HG03439 (cell line): ENCODE results near the gene SORBS2.

ENCODE experiments used
- ATAC-seq: cut with Tn5 transposase; IDR thresholded peaks from one replicate; pipeline ENCODE4 v1.9.1; 2021; ENCODE audit warnings: mild to moderate bottlenecking, moderate library complexity; ENCODE audit not compliant: unreplicated experiment

SORBS2 gene

DNA sequence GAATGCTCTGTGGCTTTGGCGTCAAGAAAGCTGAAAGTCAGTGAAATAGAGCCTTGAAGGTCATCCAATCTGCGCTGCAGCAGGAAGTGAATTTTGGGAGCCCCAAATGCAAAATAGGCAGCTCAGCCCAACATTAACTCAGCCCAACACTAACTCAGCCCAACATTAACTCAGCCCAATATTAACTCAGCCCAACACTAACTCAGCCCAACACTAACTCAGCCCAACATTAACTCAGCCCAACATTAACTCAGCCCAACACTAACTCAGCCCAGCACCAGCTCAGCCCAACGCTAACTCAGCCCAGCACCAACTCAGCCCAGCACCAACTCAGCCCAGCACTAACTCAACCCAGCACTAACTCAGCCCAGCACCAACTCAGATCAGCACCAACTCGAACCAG, 71.5 kb downstream of the SORBS2 start:
- ATAC-seq, result no peak

DNA sequence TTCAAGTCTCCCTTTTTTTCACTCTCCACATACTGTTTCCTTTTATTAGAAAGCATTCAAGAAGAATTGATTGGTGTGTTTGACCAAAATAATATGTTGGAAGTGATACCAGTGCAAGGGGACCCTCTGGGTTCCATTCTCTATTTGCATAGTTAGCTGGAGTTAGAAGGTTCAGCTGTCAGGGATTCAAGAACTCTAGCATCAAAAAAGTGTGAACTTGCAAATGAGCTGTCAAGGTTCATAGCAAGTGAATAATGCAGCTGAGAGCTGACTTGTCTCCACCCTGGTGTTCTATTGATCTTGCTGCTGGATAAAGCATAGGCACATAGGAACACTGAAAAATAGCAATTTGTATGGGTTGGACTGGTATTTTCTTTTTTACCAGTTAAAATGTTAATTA, 73.2 kb downstream of the SORBS2 start:
- ATAC-seq, result no peak

DNA sequence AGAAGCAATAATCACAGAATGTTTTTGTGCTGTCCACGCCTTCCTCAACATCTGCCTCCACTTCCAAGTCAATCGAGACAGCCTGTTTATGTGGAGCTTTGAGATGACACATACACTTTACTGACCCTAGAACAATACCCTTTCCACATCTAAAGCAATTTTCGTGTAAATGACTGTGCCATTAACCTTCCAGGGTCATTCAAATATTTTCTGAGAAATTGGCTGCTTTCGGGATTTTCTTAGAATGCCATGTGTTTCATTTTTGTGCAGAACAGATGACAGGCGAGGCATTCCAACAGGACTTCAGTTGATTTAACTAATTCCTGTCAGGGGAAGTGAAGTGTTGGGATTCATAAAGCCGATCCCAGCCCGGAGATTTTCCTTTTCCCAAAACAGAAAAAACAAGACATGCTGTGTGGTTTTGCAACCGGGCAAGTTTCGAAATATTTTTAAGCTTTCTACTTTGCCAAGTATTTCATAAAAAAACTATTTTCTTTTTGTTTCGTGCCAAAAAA, 73.9 kb downstream of the SORBS2 start:
- ATAC-seq, result no peak

GRCh38 chr4:185737489-185738037, 74.4 kb downstream of the SORBS2 start:
- ATAC-seq, result no peak

DNA sequence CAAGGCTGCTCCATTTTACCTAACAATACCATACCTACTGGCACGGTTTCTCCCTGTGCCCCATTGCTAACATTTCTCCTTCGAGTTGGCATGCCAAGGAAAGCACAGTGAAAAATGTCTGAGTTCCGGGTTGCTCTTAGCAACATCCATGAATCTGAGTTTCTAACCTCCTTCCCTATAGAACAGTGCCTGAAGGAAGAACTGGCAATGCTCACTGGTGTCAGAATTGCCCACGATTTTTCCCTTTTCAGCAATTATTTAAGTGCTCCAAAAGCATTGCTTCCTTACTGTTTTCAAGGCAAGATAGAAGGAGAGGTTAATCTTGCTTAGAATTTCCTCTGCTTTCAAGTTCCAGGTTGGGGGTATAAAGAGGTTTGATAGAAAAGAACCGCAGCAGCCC, 75.1 kb downstream of the SORBS2 start:
- no peak for ATAC-seq

DNA sequence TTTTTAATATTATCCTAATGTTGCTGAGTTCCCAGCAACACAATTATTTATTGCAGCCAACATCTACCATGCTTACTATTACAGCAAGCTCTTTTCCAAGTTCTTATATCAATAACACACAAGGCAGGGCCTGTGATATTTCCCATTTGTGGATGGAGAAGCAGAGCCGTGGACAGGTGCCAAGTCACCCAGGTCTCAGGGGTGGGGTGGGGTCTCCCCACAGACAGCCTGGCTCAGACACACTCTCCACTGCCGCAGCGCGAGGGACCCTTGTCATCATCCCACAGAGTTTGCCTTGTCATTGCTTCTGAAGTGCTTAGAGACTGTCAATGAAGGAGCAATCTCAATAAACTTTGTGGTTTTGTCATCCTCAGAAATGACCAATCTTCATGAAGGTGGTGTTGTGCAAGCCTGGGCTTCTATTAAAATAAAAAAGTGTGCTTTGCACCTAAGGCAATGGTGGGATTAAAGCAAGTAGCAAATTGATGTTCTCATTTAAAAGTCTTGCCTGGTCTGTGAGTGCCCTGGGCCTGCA, 76.1 kb downstream of the SORBS2 start:
- no peak for ATAC-seq

DNA sequence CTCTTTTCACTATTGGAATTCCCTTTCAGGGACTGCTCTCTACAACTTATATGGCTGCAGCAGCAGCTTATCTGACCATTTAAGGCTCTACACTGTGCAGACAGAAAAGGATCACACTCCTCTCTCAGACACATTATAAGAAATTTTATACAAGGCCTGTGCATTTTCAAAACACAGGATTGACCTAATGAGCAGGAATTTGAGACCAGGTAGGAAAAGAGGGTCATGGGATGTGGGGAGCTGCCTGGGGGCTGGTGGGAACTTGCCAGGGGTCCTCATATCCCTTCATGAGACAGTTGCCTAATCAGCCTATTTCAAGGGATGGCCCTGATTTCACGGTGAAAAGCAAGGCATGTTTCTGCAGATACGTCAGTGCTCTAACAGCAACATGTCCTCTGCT, 77.1 kb downstream of the SORBS2 start:
- no peak for ATAC-seq

DNA sequence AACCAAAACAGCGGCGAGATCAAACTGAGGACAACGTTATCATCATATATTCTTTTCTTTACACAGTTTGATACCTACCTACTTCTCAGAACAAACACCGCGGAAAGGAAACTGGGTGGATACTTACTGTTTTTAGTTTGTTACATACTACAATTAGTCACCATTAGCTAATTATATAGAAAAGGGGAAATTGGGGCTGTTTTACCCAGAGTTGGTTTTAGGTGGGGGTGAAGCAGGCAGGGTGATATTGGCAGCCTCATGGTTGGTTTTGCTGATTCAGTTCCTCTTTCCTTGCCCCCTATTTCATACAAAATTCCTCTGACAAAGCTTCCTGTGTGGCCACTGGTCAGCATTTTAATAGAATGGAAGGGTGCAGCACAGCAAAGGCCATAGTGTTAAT, 77.8 kb downstream of the SORBS2 start:
- no peak for ATAC-seq

GRCh38 chr4:185730849-185731608, 81.0 kb downstream of the SORBS2 start:
- ATAC-seq, result peak; percentile 67

- peak; percentile 36 for ATAC-seq
Observed at GRCh38 chr4:185730387-185730786, 81.6 kb downstream of the SORBS2 start.

GRCh38 chr4:185729391-185729804, 82.6 kb downstream of the SORBS2 start:
- no peak for ATAC-seq

- ATAC-seq, result no peak
Observed at GRCh38 chr4:185728893-185729292, 83.1 kb downstream of the SORBS2 start.

GRCh38 chr4:185726931-185727330, 85.1 kb downstream of the SORBS2 start:
- no peak for ATAC-seq

DNA sequence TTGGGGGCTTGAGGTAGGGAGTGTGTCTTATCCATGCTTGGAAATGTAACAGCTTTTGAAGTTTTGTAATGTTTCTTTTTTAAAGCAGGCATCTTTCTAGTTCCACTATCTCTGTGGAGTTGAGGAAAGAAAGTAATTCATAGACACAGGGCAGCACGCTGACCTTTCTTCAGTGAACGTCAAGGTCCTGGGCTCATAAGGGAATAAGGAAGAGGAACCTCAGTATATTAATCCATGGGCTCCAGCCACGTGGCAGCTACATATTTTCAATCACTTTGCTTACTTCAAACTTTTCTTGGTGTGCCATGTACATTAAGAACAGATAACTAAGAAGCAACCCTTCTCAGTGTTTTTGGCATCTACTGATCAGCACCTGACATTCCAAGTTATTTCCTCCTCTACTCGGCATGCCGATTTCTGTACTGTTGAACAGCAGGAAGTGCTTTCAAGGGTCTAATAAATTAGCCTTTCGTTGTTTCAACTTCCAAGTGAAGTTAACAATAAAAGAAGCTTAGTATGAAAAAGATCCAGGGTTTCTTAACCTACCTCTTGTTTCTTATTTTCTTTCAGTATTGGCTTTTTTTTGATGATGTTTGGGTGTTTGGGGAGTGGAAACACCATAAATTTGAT, 88.2 kb downstream of the SORBS2 start:
- ATAC-seq, result no peak

DNA sequence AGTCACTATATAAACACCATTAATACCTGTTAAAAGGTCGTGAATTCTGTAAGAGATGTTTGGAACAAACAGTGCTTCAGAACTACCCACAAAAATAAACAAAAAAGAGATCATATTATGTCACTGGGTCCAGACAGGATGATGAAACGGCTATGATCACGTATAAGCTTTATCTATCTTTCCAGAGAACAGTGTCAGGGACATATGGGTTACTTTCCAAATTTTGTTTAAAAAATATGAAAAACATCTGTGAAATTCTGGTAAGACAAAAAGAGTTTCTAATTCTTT, 90.0 kb downstream of the SORBS2 start:
- ATAC-seq, result no peak

- no peak for ATAC-seq
Observed at GRCh38 chr4:185721190-185722028, 90.6 kb downstream of the SORBS2 start.

GRCh38 chr4:185719500-185719858, 92.5 kb downstream of the SORBS2 start:
- no peak for ATAC-seq

- no peak for ATAC-seq
Observed at GRCh38 chr4:185718578-185719499, 93.2 kb downstream of the SORBS2 start.

- ATAC-seq, result no peak
Observed at GRCh38 chr4:185717377-185717741, 94.6 kb downstream of the SORBS2 start.
